ENCODE data around the gene NCF2. TPM values are rescaled to one million over a fixed set of nuclear protein-coding genes. Genes with fewer than 3 reads are reported as not detected.
"Not testable (repeated sequence)": the region's sequence is repeated elsewhere in the genome, so short reads cannot be mapped to it uniquely, and the experiment has no call there.

Gene NCF2
- total RNA-seq, 2 experiments from 2014 or later, result 8.7 to 9.0 TPM

DNA sequence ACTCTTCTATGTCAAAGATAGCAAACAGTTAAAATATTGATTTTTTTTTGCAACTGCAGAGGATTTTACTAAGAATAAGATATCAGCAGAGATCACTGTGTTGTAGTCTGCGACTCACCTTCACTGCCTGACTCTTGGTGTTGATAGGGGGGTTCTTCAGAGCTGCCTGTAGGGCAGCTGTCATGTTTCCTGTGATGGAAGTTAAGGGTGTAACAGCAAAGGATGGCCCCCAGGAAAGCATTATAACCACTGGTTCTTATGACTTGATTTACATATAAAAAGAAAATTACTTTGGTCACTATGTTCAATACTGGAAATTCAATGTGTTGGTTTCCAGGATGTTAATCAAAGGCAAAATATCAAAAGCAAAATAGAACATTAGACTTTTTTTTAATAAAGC lies 42.7 kb upstream of the NCF2 start:
- ATAC-seq (no peak), DNase-seq (peak; percentile 34)
- intact Hi-C loops (cut with DNase I, micrococcal nuclease), result loop anchor here (5.0 to 10.0 kb wide), 7 partner anchors 41 to 1682 kb away; partner anchors contain the start of genes C1orf21 (in 1 of the 2), EDEM3 (in 1 of the 2), IVNS1ABP (in 1 of the 2) and LAMC1 (in 1 of the 2)
- ChIA-PET POLR2A (interaction anchor here (0.6 kb wide), 1 partner anchor 409 kb away, joined by 4 read pairs; no protein-coding TSS in a partner anchor), CTCF (interaction anchor here (0.8 to 4.1 kb wide), 12 partner anchors 10 to 355 kb away, joined by 3 to 42 read pairs (median 6); partner anchors contain the start of genes APOBEC4 and SMG7)
- Mint-ChIP-seq H3K27ac (peak overlapping the region; percentile 95), H3K27me3 (no peaks in the 10 kb centered on the region), H3K4me1 (peaks cover 58% of the 10 kb centered on the region), H3K36me3 (ENCODE audit: low read depth) (peaks cover 38% of the 10 kb centered on the region), H3K4me3 (peak overlapping the region; percentile 97), H3K9me3 (ENCODE audit: low read depth) (peaks cover 3% of the 10 kb centered on the region)

DNA sequence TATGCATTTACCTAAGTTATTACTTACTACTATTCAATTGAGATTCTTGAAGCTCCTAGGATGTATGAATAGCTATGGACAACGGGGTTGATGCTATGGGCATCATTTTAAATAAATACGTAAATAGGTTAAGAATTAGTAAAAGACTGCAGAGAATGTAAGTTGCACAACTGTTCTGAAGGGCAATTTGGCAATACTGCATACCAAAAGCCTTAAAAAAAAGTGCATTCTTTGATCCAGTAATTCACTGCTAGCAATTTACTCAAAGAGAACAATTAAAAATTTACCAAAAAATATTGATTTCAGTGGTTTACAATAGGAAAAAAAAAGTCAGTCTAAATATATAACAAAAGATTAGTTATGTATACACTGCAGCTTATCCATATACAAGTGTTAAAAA lies 41.9 kb upstream of the NCF2 start:
- intact Hi-C loops (cut with DNase I, micrococcal nuclease), result loop anchor here (5.0 to 10.0 kb wide), 7 partner anchors 40 to 1683 kb away; partner anchors contain the start of genes C1orf21 (in 1 of the 2), EDEM3 (in 1 of the 2), IVNS1ABP (in 1 of the 2) and LAMC1 (in 1 of the 2)
- no peak overlapping the region for H3K27ac Mint-ChIP-seq
- peak overlapping the region; percentile 97 for H3K4me3 Mint-ChIP-seq
- POLR2A ChIA-PET, result no interaction called here
- ATAC-seq, result no peak
- H3K36me3 Mint-ChIP-seq (ENCODE audit: low read depth), result peaks cover 41% of the 10 kb centered on the region
- CTCF ChIA-PET, result interaction anchor here (0.6 to 4.1 kb wide), 5 partner anchors 9 to 64 kb away, joined by 4 to 42 read pairs (median 5); partner anchors contain the start of gene APOBEC4
- peaks cover 3% of the 10 kb centered on the region for H3K9me3 Mint-ChIP-seq (ENCODE audit: low read depth)
- H3K4me1 Mint-ChIP-seq, result peaks cover 59% of the 10 kb centered on the region
- no peaks in the 10 kb centered on the region for H3K27me3 Mint-ChIP-seq
- DNase-seq, result no peak

DNA sequence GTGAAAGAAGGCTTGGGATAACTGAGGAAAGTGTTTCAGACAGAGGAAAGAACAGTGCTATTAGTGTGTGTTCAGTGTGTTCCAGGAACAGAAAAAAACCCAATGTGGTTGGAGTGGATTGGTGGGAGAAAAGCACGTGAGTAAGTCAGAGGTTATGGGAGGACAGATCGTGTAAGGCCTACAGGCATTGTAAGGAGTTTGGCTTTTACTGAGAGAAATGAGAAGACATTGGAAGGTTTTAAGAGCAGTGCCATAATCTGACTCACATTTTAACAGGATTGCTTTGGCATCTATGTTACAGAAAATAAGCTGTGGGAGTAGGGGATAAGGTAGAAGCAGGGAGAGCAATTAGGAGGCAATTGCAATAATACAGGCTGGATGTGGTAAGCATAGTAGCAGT lies 40.5 kb upstream of the NCF2 start:
- Mint-ChIP-seq H3K27ac (peak overlapping the region; percentile 56), H3K27me3 (no peaks in the 10 kb centered on the region), H3K4me3 (peak overlapping the region; percentile 34), H3K4me1 (peaks cover 46% of the 10 kb centered on the region), H3K9me3 (ENCODE audit: low read depth) (peaks cover 3% of the 10 kb centered on the region), H3K36me3 (ENCODE audit: low read depth) (peaks cover 41% of the 10 kb centered on the region)
- ChIA-PET POLR2A (interaction anchor here (1.0 kb wide), 1 partner anchor 81 kb away, joined by 3 read pairs; no protein-coding TSS in a partner anchor), CTCF (no interaction called here)
- ATAC-seq, result no peak
- no peak for DNase-seq
- intact Hi-C loops (cut with DNase I, micrococcal nuclease), result loop anchor here (5.0 to 10.0 kb wide), 7 partner anchors 38 to 1684 kb away; partner anchors contain the start of genes C1orf21 (in 1 of the 2), EDEM3 (in 1 of the 2), IVNS1ABP (in 1 of the 2) and LAMC1 (in 1 of the 2)

DNA sequence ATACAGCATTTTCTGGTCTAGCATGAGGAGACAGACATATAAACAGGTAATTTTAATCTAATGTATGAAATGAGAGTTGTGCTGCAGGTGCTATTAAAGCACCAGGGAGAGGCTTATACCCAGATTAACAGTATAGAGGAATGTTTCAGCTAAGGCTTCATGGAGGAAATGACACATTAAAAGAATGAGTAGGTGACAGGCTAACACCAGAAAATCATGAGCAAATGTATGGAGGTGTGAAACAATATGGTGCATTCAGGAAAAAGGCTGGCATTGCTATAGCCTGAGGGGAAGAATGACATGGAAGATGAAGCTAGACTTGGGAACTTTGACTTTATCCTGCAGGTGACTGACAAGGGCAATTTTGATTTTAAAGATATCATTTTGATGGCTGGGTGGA lies 38.3 kb upstream of the NCF2 start:
- Mint-ChIP-seq H3K4me3 (no peak overlapping the region), H3K36me3 (ENCODE audit: low read depth) (peaks cover 45% of the 10 kb centered on the region), H3K27me3 (no peaks in the 10 kb centered on the region), H3K9me3 (ENCODE audit: low read depth) (peaks cover 3% of the 10 kb centered on the region), H3K4me1 (peaks cover 48% of the 10 kb centered on the region), H3K27ac (peak overlapping the region; percentile 77)
- peak; percentile 63 for ATAC-seq
- CTCF ChIA-PET, result interaction anchor here (0.9 to 1.9 kb wide), 6 partner anchors 27 to 288 kb away, joined by 3 to 7 read pairs (median 4); no protein-coding TSS in a partner anchor
- intact Hi-C loops (cut with DNase I, micrococcal nuclease), result no loop called here
- POLR2A ChIA-PET, result no interaction called here
- DNase-seq, result no peak

DNA sequence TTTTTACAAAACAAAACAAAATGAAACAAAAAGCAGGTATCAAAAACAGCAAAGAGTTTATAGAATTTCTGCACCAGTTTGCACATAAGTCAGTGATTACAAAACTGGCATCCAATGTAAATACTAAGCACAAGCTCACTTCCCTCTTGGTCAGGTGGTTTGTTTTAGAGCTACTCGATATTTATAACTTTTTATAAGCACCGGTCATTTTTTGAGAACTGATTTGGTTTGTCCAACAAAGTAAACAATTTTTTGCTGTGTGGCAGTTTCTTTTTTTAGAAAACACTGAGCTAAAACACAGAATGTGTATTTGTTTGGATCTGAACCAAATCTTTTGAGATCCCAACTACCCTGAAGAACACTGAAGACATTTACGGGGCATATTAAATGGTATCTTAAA lies 36.0 kb upstream of the NCF2 start:
- CTCF ChIA-PET, result interaction anchor here (0.6 to 1.2 kb wide), 5 partner anchors 16 to 278 kb away, joined by 3 to 4 read pairs (median 3); no protein-coding TSS in a partner anchor
- intact Hi-C loops (cut with DNase I, micrococcal nuclease); POLR2A ChIA-PET; H3K9me3 Mint-ChIP-seq (ENCODE audit: low read depth); H3K4me3 Mint-ChIP-seq; DNase-seq; H3K27me3 Mint-ChIP-seq; ATAC-seq: not testable (repeated sequence)
- H3K4me1 Mint-ChIP-seq, result peaks cover 37% of the 10 kb centered on the region
- H3K36me3 Mint-ChIP-seq (ENCODE audit: low read depth), result peaks cover 40% of the 10 kb centered on the region
- peak overlapping the region; percentile 28 for H3K27ac Mint-ChIP-seq

DNA sequence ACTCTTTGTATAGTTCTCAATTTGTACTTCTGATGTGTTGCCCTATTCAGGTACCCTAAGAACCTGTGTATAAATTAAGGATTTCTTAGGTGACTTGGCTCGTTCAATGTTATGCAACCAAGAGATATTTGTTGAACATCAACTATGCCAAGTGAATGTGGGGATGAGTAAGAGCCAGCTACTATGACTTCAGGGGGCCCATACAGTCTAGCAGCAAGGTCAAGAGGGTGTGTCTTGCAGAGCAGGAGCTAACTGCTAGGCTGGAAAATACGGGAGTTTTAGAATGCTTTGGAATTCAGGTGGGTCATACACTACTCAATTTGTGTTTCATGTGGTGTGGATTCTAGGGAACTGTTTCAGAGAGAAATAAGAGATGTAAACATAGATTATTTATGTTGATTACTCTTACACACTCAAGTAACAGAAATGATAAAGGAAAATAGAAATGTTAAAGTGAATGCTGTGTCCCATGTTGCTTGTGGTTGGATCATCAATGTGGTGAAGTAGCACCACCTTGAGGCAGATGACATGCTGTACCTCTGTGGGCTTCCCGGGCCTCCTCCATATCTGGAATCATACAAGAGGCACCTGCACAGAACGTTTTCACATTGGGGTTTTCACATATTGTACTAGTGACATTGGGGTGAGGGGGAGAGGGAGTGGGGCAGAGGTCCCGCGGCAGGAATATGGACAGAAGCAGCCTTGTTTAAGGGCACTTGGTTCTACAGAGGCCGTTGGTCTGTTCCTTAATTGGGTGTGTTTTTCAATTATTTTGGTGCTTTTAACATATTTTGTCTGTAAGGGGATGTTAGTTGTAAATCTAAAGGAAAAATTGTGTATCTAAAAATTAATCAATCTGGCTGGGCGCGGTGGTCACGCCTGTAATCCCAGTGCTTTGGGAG lies 32.9 kb upstream of the NCF2 start:
- peak overlapping the region; percentile 22 for H3K27ac Mint-ChIP-seq
- H3K9me3 Mint-ChIP-seq (ENCODE audit: low read depth), result no peaks in the 10 kb centered on the region
- ATAC-seq, result peak; percentile 97
- POLR2A ChIA-PET, result no interaction called here
- H3K36me3 Mint-ChIP-seq (ENCODE audit: low read depth), result peaks cover 14% of the 10 kb centered on the region
- no peak overlapping the region for H3K4me3 Mint-ChIP-seq
- peaks cover 17% of the 10 kb centered on the region for H3K4me1 Mint-ChIP-seq
- intact Hi-C loops (cut with DNase I, micrococcal nuclease), result loop anchor here (1.0 to 5.0 kb wide), 6 partner anchors 54 to 342 kb away; no protein-coding TSS in a partner anchor
- DNase-seq, result peak; percentile 71
- H3K27me3 Mint-ChIP-seq, result no peaks in the 10 kb centered on the region
- CTCF ChIA-PET, result interaction anchor here (0.8 kb wide), 1 partner anchor 9 kb away, joined by 4 read pairs; no protein-coding TSS in a partner anchor

DNA sequence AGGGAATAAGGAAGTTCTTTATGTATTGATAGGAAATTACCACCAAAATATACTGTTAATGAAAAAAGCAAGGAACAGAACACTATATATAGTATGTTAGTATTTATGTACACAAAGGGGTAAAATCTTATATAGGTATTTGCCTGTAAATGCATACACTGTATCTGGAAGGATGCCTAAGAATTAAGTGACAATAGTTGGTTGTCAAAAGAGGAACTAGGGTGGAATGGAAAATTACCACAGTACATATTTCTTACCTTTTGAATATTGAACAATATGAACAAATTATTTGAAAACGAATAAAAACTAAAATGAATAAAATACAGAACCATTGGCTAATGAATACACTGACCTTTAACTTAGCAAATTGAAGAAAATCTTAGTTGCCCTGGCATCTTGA lies 31.8 kb upstream of the NCF2 start:
- ChIA-PET CTCF (no interaction called here), POLR2A (no interaction called here)
- H3K36me3 Mint-ChIP-seq (ENCODE audit: low read depth), result peaks cover 10% of the 10 kb centered on the region
- peaks cover 14% of the 10 kb centered on the region for H3K4me1 Mint-ChIP-seq
- no peak for ATAC-seq
- no peak for DNase-seq
- no peak overlapping the region for H3K4me3 Mint-ChIP-seq
- no peaks in the 10 kb centered on the region for H3K9me3 Mint-ChIP-seq (ENCODE audit: low read depth)
- H3K27ac Mint-ChIP-seq, result no peak overlapping the region
- intact Hi-C loops (cut with DNase I, micrococcal nuclease), result loop anchor here (2.0 to 5.0 kb wide), 4 partner anchors 53 to 151 kb away; no protein-coding TSS in a partner anchor
- H3K27me3 Mint-ChIP-seq, result no peaks in the 10 kb centered on the region

DNA sequence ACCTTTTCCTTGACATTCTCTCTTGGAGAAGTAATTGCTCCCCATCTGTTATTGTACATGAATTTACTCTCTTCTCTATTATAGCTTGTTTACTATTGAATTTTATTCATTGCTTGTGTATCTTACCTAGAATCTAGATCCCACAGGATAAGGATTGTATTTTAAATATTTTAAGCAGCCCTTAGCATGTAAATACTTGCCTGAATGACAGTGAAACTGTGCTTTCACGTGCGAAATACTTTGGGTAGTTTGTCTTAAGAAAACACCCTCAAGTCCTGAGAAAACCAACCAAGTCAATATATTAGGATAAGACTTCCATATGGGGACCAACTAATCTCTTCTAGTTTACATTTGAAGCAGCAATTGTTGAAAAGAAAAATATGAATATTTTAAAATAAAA lies 30.1 kb upstream of the NCF2 start:
- Mint-ChIP-seq H3K27ac (no peak overlapping the region), H3K27me3 (no peaks in the 10 kb centered on the region), H3K9me3 (ENCODE audit: low read depth) (no peaks in the 10 kb centered on the region), H3K4me3 (no peak overlapping the region), H3K4me1 (peaks cover 14% of the 10 kb centered on the region), H3K36me3 (ENCODE audit: low read depth) (peaks cover 10% of the 10 kb centered on the region)
- DNase-seq, result no peak
- no peak for ATAC-seq
- intact Hi-C loops (cut with DNase I, micrococcal nuclease), result loop anchor here in 1 of 2 experiments (5.0 kb wide), 1 partner anchor 78 kb away; no protein-coding TSS in a partner anchor
- ChIA-PET POLR2A (interaction anchor here (0.6 kb wide), 1 partner anchor 1096 kb away, joined by 3 read pairs; no protein-coding TSS in a partner anchor), CTCF (interaction anchor here (0.9 to 2.1 kb wide), 3 partner anchors 14 to 60 kb away, joined by 3 to 7 read pairs (median 3); no protein-coding TSS in a partner anchor)

DNA sequence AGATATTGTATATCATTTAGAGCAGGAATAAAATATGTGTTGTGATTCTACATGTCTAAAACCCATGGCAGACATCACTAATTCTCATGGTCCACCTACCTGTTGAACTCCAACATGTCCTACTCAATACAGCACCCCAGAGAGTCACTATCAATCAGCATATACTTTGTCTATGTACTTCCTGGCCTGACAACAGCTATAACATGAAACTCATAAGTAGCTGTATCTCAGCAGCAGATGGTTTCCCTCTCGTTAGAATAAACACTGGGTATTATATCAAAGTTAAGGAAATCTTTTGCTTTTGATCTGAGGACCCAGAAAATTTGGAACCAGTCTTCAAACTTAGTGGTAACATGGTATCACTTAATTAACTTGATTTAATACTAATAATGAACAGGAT lies 29.5 kb upstream of the NCF2 start:
- Mint-ChIP-seq H3K27ac (no peak overlapping the region), H3K27me3 (no peaks in the 10 kb centered on the region), H3K4me1 (peaks cover 14% of the 10 kb centered on the region), H3K9me3 (ENCODE audit: low read depth) (no peaks in the 10 kb centered on the region), H3K4me3 (no peak overlapping the region), H3K36me3 (ENCODE audit: low read depth) (peaks cover 8% of the 10 kb centered on the region)
- intact Hi-C loops (cut with DNase I, micrococcal nuclease), result loop anchor here in 1 of 2 experiments (5.0 kb wide), 1 partner anchor 77 kb away; no protein-coding TSS in a partner anchor
- DNase-seq (no peak), ATAC-seq (peak; percentile 48)
- POLR2A ChIA-PET, result no interaction called here
- CTCF ChIA-PET, result interaction anchor here (0.9 to 2.1 kb wide), 4 partner anchors 14 to 163 kb away, joined by 3 to 7 read pairs (median 4); no protein-coding TSS in a partner anchor

DNA sequence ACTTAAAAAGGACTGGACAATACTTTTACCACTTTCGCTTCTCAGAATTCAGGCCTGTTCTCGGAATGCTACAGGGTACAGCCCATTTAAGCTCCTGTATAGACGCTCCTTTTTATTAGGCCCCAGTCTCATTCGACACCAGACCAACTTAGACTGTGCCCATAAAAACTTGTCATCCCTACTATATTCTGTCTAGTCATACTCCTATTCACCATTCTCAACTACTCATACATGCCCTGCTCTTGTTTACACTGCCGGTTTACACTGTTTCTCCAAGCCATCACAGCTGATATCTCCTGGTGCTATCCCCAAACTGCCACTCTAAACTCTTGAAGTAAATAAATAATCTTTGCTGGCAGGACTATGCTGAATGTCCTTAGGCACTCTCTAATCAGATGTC lies 27.9 kb upstream of the NCF2 start:
- DNase-seq; H3K27ac Mint-ChIP-seq; H3K4me1 Mint-ChIP-seq; H3K9me3 Mint-ChIP-seq (ENCODE audit: low read depth); CTCF ChIA-PET; intact Hi-C loops (cut with DNase I, micrococcal nuclease); ATAC-seq; H3K27me3 Mint-ChIP-seq; H3K4me3 Mint-ChIP-seq; H3K36me3 Mint-ChIP-seq (ENCODE audit: low read depth); POLR2A ChIA-PET: not testable (repeated sequence)

DNA sequence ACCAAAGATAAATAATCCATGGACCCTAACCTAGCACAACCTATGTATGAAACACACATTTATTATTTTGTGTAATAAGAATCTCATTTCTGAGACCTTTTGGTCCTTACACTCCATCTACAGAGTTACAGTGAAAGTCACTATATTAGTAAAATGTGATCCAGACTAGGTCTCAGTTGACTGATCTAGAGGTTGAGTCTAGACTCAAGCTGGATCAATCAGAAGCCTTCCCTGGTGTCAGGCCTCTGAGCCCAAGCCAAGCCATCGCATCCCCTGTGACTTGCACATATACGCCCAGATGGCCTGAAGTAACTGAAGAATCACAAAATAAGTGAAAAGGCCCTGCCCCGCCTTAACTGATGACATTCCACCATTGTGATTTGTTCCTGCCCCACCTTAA lies 22.7 kb upstream of the NCF2 start:
- H3K27me3 Mint-ChIP-seq; H3K27ac Mint-ChIP-seq; H3K9me3 Mint-ChIP-seq (ENCODE audit: low read depth); intact Hi-C loops (cut with DNase I, micrococcal nuclease); H3K36me3 Mint-ChIP-seq (ENCODE audit: low read depth); H3K4me1 Mint-ChIP-seq; CTCF ChIA-PET; H3K4me3 Mint-ChIP-seq; POLR2A ChIA-PET; DNase-seq: not testable (repeated sequence)
- peak; percentile 44 for ATAC-seq
